Neuronal stem cell (in vitro differentiated cells): Measurements from ENCODE around the gene CD274.
A peak's percentile ranks its signal among the peaks of the same experiment; 100 is the strongest.
"Not testable (repeated sequence)": the region's sequence is repeated elsewhere in the genome, so short reads cannot be mapped to it uniquely, and the experiment has no call there.

Experiments
- DNase-seq: peaks from one replicate; pipeline ENCODE4 v3.0.0-alpha.2; 2013; ENCODE audit warnings: low spot score
- H2AFZ ChIP-seq: one replicate; pipeline ENCODE4 v1.6.1; 2013; ENCODE audit warnings: mild to moderate bottlenecking, low read length, inconsistent platforms
- H2AK5ac ChIP-seq: 2 replicates; pipeline ENCODE4 v1.6.1; 2013; ENCODE audit warnings: low read depth, mild to moderate bottlenecking, inconsistent platforms, low read length, moderate library complexity, mixed read lengths
- H2BK120ac ChIP-seq: 2 replicates; pipeline ENCODE4 v1.6.1; 2013; ENCODE audit warnings: low read depth, mild to moderate bottlenecking, inconsistent platforms, low read length, moderate library complexity, mixed read lengths
- H2BK12ac ChIP-seq: one replicate; pipeline ENCODE4 v1.6.1; 2013; ENCODE audit warnings: low read length, inconsistent platforms
- H2BK15ac ChIP-seq: 2 replicates; pipeline ENCODE4 v1.6.1; 2013; ENCODE audit warnings: mild to moderate bottlenecking, low read length, inconsistent platforms, mixed read lengths
- H2BK5ac ChIP-seq: one replicate; pipeline ENCODE4 v1.6.1; 2013; ENCODE audit warnings: inconsistent platforms, mild to moderate bottlenecking, low read length, moderate library complexity
- H3K14ac ChIP-seq: one replicate; pipeline ENCODE4 v1.6.1; 2013; ENCODE audit warnings: low read length, inconsistent platforms
- H3K18ac ChIP-seq: 2 replicates; pipeline ENCODE4 v1.6.1; 2013; ENCODE audit warnings: low read length, inconsistent platforms
- H3K23ac ChIP-seq: 2 replicates; pipeline ENCODE4 v1.6.1; 2013; ENCODE audit warnings: low read depth, mild to moderate bottlenecking, mixed read lengths, low read length, inconsistent platforms; ENCODE audit not compliant: poor library complexity
- H3K27ac ChIP-seq: replicated peaks from 3 replicates; pipeline ENCODE4 v1.5.1; 2013; ENCODE audit warnings: low read length, inconsistent platforms
- H3K27me3 ChIP-seq, 3 experiments: 2 replicates each; pipeline ENCODE4 v1.6.1; 2013; ENCODE audit warnings: low read length in 3 of 3, mild to moderate bottlenecking in 2 of 3, inconsistent platforms in 1 of 3, low read depth in 1 of 3, mixed read lengths in 1 of 3, moderate library complexity in 1 of 3; ENCODE audit not compliant: control insufficient read depth in 3 of 3, insufficient read depth in 3 of 3
- H3K36me3 ChIP-seq, 2 donors: replicated peaks in 1 of 2; 2 replicates each; pipeline ENCODE4 v1.6.1; 2013; ENCODE audit warnings: low read length in 2 of 2; ENCODE audit not compliant: control insufficient read depth in 2 of 2, insufficient read depth in 2 of 2
- H3K4ac ChIP-seq: 2 replicates; pipeline ENCODE4 v1.6.1; 2013; ENCODE audit warnings: inconsistent platforms, mild to moderate bottlenecking, low read length, moderate library complexity
- H3K4me1 ChIP-seq, 2 donors: 1 replicate in 1 of 2; 2 replicates in 1 of 2; pipeline ENCODE4 v1.6.1; 2013; ENCODE audit warnings: low read length in 2 of 2, low read depth in 1 of 2; ENCODE audit not compliant: control insufficient read depth in 2 of 2, insufficient read depth in 1 of 2
- H3K4me2 ChIP-seq: one replicate; pipeline ENCODE4 v1.6.1; 2013; ENCODE audit warnings: mild to moderate bottlenecking, low read length, inconsistent platforms; ENCODE audit not compliant: insufficient read depth, poor library complexity, severe bottlenecking
- H3K4me3 ChIP-seq, 2 donors: 2 replicates each; pipeline ENCODE4 v1.5.1; 2013; ENCODE audit warnings: low read length in 2 of 2, mild to moderate bottlenecking in 2 of 2, inconsistent platforms in 1 of 2, moderate library complexity in 1 of 2
- H3K79me1 ChIP-seq: one replicate; pipeline ENCODE4 v1.6.1; 2013; ENCODE audit warnings: low read depth, mild to moderate bottlenecking, inconsistent platforms, low read length, moderate library complexity
- H3K9ac ChIP-seq: one replicate; pipeline ENCODE4 v1.6.1; 2013; ENCODE audit warnings: mild to moderate bottlenecking, low read depth, low read length, inconsistent platforms; ENCODE audit not compliant: poor library complexity
- H3K9me3 ChIP-seq, 2 donors: replicated peaks in 1 of 2; 2 replicates each; pipeline versions ENCODE3 to v1.6.1; 2013; ENCODE audit warnings: low read length in 2 of 2, mild to moderate bottlenecking in 2 of 2, inconsistent platforms in 1 of 2, low read depth in 1 of 2, mixed read lengths in 1 of 2, moderate library complexity in 1 of 2; ENCODE audit not compliant: control insufficient read depth in 2 of 2, insufficient read depth in 1 of 2
- H4K8ac ChIP-seq: one replicate; pipeline ENCODE4 v1.6.1; 2013; ENCODE audit warnings: low read depth, mild to moderate bottlenecking, inconsistent platforms, low read length, moderate library complexity
- H4K91ac ChIP-seq: one replicate; pipeline ENCODE4 v1.6.1; 2013; ENCODE audit warnings: low read length, low read depth, mild to moderate bottlenecking, inconsistent platforms; ENCODE audit not compliant: poor library complexity
- WGBS, 2 donors: extraction: QIAGEN DNeasy Blood & Tissue Kit; methylation state at CpG; one replicate each; pipeline ENCODE4 v1.1.7; 2013; ENCODE audit warnings: missing lambda C conversion rate in 2 of 2, mixed read lengths in 1 of 2; ENCODE audit not compliant: insufficient read length in 2 of 2, insufficient replicate concordance in 1 of 2; ENCODE audit errors: extremely low coverage in 2 of 2; 5-methylcytosine and 5-hydroxymethylcytosine counted together

CD274 gene

GRCh38 chr9:5441043-5441442, 9.3 kb upstream of the CD274 start:
- H2BK5ac ChIP-seq = no peak overlapping the region
- no peak overlapping the region for H4K8ac ChIP-seq
- H3K4me3 ChIP-seq = no peak overlapping the region
- no peak overlapping the region for H3K27ac ChIP-seq
- H2BK15ac ChIP-seq = no peak overlapping the region
- no peak overlapping the region for H2BK120ac ChIP-seq
- no CpG with 5 or more reads among the region's 2 CpGs for whole genome bisulfite sequencing, 2 donors
- no peak overlapping the region for H3K4ac ChIP-seq
- no peak overlapping the region for H2BK12ac ChIP-seq
- peaks cover under 1% of the 10 kb centered on the region in 2 donors for H3K36me3 ChIP-seq
- H3K4me2 ChIP-seq = no peak overlapping the region
- H3K27me3 ChIP-seq = no peaks in the 10 kb centered on the region
- no peaks in the 10 kb centered on the region for H3K79me1 ChIP-seq
- H3K9me3 ChIP-seq = no peaks in the 10 kb centered on the region
- H3K14ac ChIP-seq = no peak overlapping the region
- H2AFZ ChIP-seq = no peak overlapping the region
- H3K4me1 ChIP-seq = peaks cover 3% of the 10 kb centered on the region in 2 donors
- H4K91ac ChIP-seq = no peak overlapping the region
- DNase-seq = no peak
- no peak overlapping the region for H3K18ac ChIP-seq
- H2AK5ac ChIP-seq = no peak overlapping the region
- H3K23ac ChIP-seq = no peak overlapping the region
- no peak overlapping the region for H3K9ac ChIP-seq

GRCh38 chr9:5442400-5443011, 7.8 kb upstream of the CD274 start:
- Histone ChIP-seq H2BK12ac (no peak overlapping the region), H2AFZ (no peak overlapping the region), H4K91ac (no peak overlapping the region), H4K8ac (no peak overlapping the region), H3K9ac (no peak overlapping the region), H3K27ac (no peak overlapping the region), H3K4ac (no peak overlapping the region), H3K18ac (no peak overlapping the region), H3K36me3 (no peaks in the 10 kb centered on the region), H3K9me3 (no peaks in the 10 kb centered on the region), H3K4me1 (peaks cover 0 to 2% of the 10 kb centered on the region in 2 donors), H3K23ac (no peak overlapping the region), H3K4me3 (no peak overlapping the region), H3K4me2 (no peak overlapping the region), H3K27me3 (peaks cover 0 to 5% (median 0%) of the 10 kb centered on the region in 3 experiments), H2BK15ac (no peak overlapping the region), H3K14ac (no peak overlapping the region), H3K79me1 (no peaks in the 10 kb centered on the region), H2BK120ac (no peak overlapping the region), H2AK5ac (no peak overlapping the region), H2BK5ac (no peak overlapping the region)
- WGBS, 2 donors = no CpG with 5 or more reads among the region's 2 CpGs
- DNase-seq = peak; percentile 11

- no peak overlapping the region for H2AFZ ChIP-seq
- H3K79me1 ChIP-seq = no peaks in the 10 kb centered on the region
- H3K9ac ChIP-seq = no peak overlapping the region
- H3K4ac ChIP-seq = no peak overlapping the region
- no peak overlapping the region for H2AK5ac ChIP-seq
- no peak for DNase-seq
- H2BK12ac ChIP-seq = no peak overlapping the region
- no peak overlapping the region for H4K91ac ChIP-seq
- H3K18ac ChIP-seq = no peak overlapping the region
- H2BK15ac ChIP-seq = no peak overlapping the region
- H2BK120ac ChIP-seq = no peak overlapping the region
- no CpG with 5 or more reads among the region's 2 CpGs for WGBS, 2 donors
- H4K8ac ChIP-seq = no peak overlapping the region
- H3K14ac ChIP-seq = no peak overlapping the region
- H3K27me3 ChIP-seq = peaks cover 0 to 5% (median 0%) of the 10 kb centered on the region in 3 experiments
- no peak overlapping the region for H3K4me2 ChIP-seq
- H3K36me3 ChIP-seq = no peaks in the 10 kb centered on the region
- no peaks in the 10 kb centered on the region for H3K4me1 ChIP-seq
- no peak overlapping the region for H3K23ac ChIP-seq
- no peak overlapping the region for H3K4me3 ChIP-seq
- no peak overlapping the region for H3K27ac ChIP-seq
- no peak overlapping the region for H2BK5ac ChIP-seq
- H3K9me3 ChIP-seq = no peaks in the 10 kb centered on the region
Measured at GRCh38 chr9:5443850-5444249, 6.5 kb upstream of the CD274 start.

GRCh38 chr9:5445096-5445495, 5.2 kb upstream of the CD274 start:
- no CpG with 5 or more reads among the region's 4 CpGs for WGBS, 2 donors
- H3K27me3 ChIP-seq, H3K4me2 ChIP-seq: not testable (repeated sequence)

More at GRCh38 chr9:5445096-5445495, 5.2 kb upstream of the CD274 start:
- H3K18ac ChIP-seq, H4K8ac ChIP-seq, H3K23ac ChIP-seq, H2BK120ac ChIP-seq, H3K9me3 ChIP-seq, H3K4ac ChIP-seq, H3K79me1 ChIP-seq, H2BK12ac ChIP-seq, H2AK5ac ChIP-seq, H4K91ac ChIP-seq, H3K27ac ChIP-seq, H2BK15ac ChIP-seq, H3K4me1 ChIP-seq, H2BK5ac ChIP-seq, H3K4me3 ChIP-seq, H3K9ac ChIP-seq, DNase-seq, H2AFZ ChIP-seq, H3K14ac ChIP-seq, H3K36me3 ChIP-seq: not testable (repeated sequence)
